Measurements from ENCODE around the gene L2HGDH.

- TF ChIP-seq, protein P1, sequence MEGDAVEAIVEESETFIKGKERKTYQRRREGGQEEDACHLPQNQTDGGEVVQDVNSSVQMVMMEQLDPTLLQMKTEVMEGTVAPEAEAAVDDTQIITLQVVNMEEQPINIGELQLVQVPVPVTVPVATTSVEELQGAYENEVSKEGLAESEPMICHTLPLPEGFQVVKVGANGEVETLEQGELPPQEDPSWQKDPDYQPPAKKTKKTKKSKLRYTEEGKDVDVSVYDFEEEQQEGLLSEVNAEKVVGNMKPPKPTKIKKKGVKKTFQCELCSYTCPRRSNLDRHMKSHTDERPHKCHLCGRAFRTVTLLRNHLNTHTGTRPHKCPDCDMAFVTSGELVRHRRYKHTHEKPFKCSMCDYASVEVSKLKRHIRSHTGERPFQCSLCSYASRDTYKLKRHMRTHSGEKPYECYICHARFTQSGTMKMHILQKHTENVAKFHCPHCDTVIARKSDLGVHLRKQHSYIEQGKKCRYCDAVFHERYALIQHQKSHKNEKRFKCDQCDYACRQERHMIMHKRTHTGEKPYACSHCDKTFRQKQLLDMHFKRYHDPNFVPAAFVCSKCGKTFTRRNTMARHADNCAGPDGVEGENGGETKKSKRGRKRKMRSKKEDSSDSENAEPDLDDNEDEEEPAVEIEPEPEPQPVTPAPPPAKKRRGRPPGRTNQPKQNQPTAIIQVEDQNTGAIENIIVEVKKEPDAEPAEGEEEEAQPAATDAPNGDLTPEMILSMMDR (IDR thresholded peaks at IDR 0.05; ENCODE audit: borderline replicate concordance, extremely low read depth, low read length, poor library complexity, severe bottlenecking): no peak
- TF ChIP-seq EZH2 (IDR thresholded peaks at IDR 0.05; ENCODE audit: borderline replicate concordance, low read depth, low read length, severe bottlenecking): no peak
These were observed 7.3 kb upstream of the L2HGDH start for GRCh38 chr14:50319293-50319692.

Data from DND-41 (cell line).